PC-9 (cell line): Measurements from ENCODE around the gene CDC42EP1.

Source experiments
- CTCF ChIP-seq: fragments of 200-600 bp; sonication (generic); conservative IDR thresholded peaks from 2 replicates; pipeline ENCODE4 v1.6.1; 2017; ENCODE audit warnings: mixed run types, antibody characterized with exemption, mild to moderate bottlenecking, moderate library complexity
- EZH2 ChIP-seq: fragments of 200-600 bp; sonication (generic); IDR thresholded peaks from 2 replicates; pipeline ENCODE4 v1.8.0; 2017; ENCODE audit warnings: antibody characterized with exemption, low read depth

- TF ChIP-seq EZH2 (no peak), CTCF (no peak)
Measured at GRCh38 chr22:37601203-37601539, 40.9 kb downstream of the CDC42EP1 start.
